Activated CD4-positive, alpha-beta T cell treated with anti-CD3 and anti-CD28 coated beads, Interleukin-2, amount 10 ng/mL, durations not matched to agents 24 days and 14 days (primary cell): ENCODE measurements around the gene GLIPR1L1. TPM values are rescaled to one million over a fixed set of nuclear protein-coding genes. Genes with fewer than 3 reads are reported as not detected.
A peak's percentile ranks its signal among the peaks of the same experiment; 100 is the strongest.

ENCODE experiments used
- DNase-seq: peaks from one replicate; pipeline ENCODE4 v3.0.0; 2022
- H3K27ac Mint-ChIP-seq: one replicate; pipeline ENCODE4 v1.8.0; 2022; ENCODE audit warnings: mild to moderate bottlenecking, mixed read lengths
- H3K27me3 Mint-ChIP-seq: one replicate; pipeline ENCODE4 v1.8.0; 2022; ENCODE audit warnings: mixed read lengths
- H3K36me3 Mint-ChIP-seq: one replicate; pipeline ENCODE4 v1.8.0; 2022; ENCODE audit warnings: low read depth, mild to moderate bottlenecking, mixed read lengths
- H3K4me1 Mint-ChIP-seq: one replicate; pipeline ENCODE4 v1.8.0; 2021; ENCODE audit warnings: mixed read lengths
- H3K4me3 Mint-ChIP-seq: one replicate; pipeline ENCODE4 v1.8.0; 2022; ENCODE audit warnings: mild to moderate bottlenecking, moderate library complexity, mixed read lengths
- H3K9me3 Mint-ChIP-seq: one replicate; pipeline ENCODE4 v1.8.0; 2021; ENCODE audit warnings: mixed read lengths
- intact Hi-C: fragments of 100-400 bp; cut with micrococcal nuclease; formaldehyde crosslinking; loops from one replicate; pipeline ENCODE4 v1.15.1; 2023
- total RNA-seq: library from RNA; stranded (reverse); gene quantifications from 2 replicates; pipeline ENCODE4 v1.2.3, GENCODE V29; 2022

Gene GLIPR1L1
- total RNA-seq, 1 donor from 2014 or later, result not detected

DNA sequence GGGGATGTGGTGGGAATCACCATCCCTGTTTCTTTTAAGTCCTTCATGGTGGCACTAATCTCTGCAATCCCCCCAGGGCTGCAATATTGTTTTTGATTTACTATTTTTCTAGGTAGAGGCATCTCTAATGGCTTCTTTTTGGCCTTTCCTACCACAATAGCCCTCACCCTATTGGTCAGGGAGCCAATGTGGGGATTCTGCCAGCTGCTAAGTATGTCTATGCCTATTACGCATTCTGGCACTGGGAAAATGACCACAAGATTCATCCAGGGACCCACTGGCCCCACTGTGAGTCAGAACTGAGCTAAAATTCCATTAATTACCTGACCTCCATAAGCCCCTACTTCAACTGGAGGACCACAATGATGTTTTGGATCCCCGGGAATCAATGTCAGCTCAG, 40.5 kb downstream of the GLIPR1L1 start:
- intact Hi-C loops, result no loop called here
- H3K4me3 Mint-ChIP-seq, result no peak overlapping the region
- no peaks in the 10 kb centered on the region for H3K27me3 Mint-ChIP-seq
- H3K9me3 Mint-ChIP-seq, result no peaks in the 10 kb centered on the region
- DNase-seq, result no peak
- H3K36me3 Mint-ChIP-seq, result no peaks in the 10 kb centered on the region
- H3K4me1 Mint-ChIP-seq, result no peaks in the 10 kb centered on the region
- no peak overlapping the region for H3K27ac Mint-ChIP-seq

DNA sequence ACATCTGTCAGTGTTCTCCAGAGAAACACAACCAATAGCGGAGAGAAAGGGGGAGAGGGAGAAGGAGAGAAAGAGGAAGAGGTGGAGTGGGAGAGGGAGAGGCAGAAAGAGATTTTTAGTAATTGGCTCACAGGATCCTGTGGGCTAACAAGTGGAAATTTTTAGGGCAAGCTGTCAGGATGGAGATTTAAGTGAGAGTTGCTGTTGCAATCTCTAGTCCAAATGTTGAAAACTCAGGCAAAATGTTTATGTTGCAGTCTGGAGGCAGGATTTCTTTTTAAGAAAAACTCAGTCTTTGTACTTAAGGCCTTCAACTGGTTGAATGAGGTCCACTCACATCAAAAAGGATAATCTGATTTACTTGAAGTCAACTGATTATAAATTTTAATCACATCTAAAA, 43.9 kb downstream of the GLIPR1L1 start:
- Mint-ChIP-seq H3K9me3 (no peaks in the 10 kb centered on the region), H3K4me3 (no peak overlapping the region), H3K4me1 (no peaks in the 10 kb centered on the region), H3K27me3 (no peaks in the 10 kb centered on the region), H3K36me3 (no peaks in the 10 kb centered on the region), H3K27ac (no peak overlapping the region)
- no peak for DNase-seq
- intact Hi-C loops, result no loop called here

DNA sequence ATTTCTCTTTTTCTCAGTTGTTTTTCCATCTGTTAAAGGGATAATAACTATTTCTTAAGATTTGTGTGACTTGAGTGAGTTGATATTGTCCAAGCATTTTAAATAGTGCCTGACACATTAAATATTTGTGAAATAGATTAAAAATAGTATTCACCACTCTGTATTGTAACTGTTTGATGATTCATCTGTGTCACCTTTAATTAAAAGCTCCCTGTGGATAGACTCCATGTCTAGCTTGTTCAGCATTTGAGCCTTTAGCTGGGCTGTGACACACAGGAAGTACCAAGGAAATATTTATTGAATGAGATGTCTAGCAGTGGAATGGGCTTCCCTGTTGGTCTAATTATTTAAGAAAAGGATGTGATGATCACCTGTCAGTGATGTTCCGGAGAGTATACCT, 54.6 kb downstream of the GLIPR1L1 start:
- Mint-ChIP-seq H3K27ac (no peak overlapping the region), H3K4me3 (no peak overlapping the region), H3K4me1 (peaks cover 24% of the 10 kb centered on the region), H3K9me3 (peaks cover 3% of the 10 kb centered on the region), H3K27me3 (no peaks in the 10 kb centered on the region), H3K36me3 (no peaks in the 10 kb centered on the region)
- DNase-seq, result no peak
- intact Hi-C loops, result no loop called here

DNA sequence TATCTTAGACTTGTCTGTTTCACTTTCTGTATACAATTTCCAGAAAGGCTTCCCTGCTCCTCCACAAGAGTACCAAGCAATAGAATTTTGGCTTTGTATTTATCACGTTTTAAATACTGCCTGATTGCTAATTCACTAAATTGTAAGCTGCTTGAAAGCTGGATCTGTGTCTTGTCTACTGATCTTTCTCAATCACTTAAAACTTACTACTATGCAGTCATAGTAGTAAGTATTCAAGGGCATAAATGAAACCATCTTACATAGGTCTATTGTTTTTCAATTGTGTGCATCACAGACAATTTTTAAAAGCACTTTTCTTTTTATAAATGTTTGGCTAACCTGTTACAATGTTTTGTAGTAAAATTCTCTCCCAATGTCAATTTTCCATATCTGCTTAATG, 55.2 kb downstream of the GLIPR1L1 start:
- Mint-ChIP-seq H3K27ac (peak overlapping the region; percentile 92), H3K4me3 (peak overlapping the region; percentile 94), H3K4me1 (peaks cover 24% of the 10 kb centered on the region), H3K27me3 (no peaks in the 10 kb centered on the region), H3K9me3 (peaks cover 3% of the 10 kb centered on the region), H3K36me3 (no peaks in the 10 kb centered on the region)
- intact Hi-C loops, result loop anchor here (2.0 to 10.0 kb wide), 5 partner anchors 55 to 1165 kb away; partner anchors contain the start of genes GLIPR1L1, OSBPL8 and PHLDA1
- no peak for DNase-seq

DNA sequence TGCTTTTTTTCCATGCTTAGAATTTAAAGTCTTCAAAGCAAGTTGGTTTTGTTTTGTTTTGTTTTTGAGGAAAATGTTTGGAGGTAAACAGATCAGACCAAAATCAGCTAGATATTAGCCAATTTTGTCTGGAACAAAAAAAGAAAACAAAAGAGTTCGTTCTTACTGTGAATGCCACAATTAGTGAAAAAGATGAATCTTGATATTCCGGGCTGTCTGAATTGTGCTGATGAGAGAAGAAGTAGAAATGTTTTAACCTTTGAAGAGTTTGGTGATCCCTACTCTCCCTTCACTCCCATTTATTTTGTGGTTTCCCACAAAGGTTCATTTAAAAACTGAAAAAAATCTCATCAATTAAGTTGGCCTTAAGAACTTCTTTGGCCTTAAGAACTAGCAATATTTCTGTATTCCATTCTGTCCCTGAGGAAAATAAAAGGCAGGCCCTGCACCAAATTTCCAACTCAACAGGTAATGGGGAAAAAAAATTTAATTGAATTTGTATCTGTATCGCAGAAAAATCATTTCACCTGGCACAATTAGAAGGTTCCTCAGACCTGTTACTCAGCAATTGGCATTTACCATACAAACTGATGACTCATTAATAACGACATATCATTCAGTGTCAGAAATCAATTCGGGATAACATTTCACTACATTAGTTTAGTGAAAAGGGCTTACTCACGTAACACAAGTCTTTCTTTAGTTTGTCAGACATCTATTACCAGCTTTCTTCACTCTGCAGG, 55.9 kb downstream of the GLIPR1L1 start:
- peaks cover 3% of the 10 kb centered on the region for H3K9me3 Mint-ChIP-seq
- H3K4me1 Mint-ChIP-seq, result peaks cover 24% of the 10 kb centered on the region
- H3K36me3 Mint-ChIP-seq, result no peaks in the 10 kb centered on the region
- H3K27me3 Mint-ChIP-seq, result no peaks in the 10 kb centered on the region
- H3K27ac Mint-ChIP-seq, result peak overlapping the region; percentile 92
- no peak for DNase-seq
- intact Hi-C loops, result loop anchor here (2.0 to 10.0 kb wide), 5 partner anchors 56 to 1164 kb away; partner anchors contain the start of genes GLIPR1L1, OSBPL8 and PHLDA1
- peak overlapping the region; percentile 94 for H3K4me3 Mint-ChIP-seq

DNA sequence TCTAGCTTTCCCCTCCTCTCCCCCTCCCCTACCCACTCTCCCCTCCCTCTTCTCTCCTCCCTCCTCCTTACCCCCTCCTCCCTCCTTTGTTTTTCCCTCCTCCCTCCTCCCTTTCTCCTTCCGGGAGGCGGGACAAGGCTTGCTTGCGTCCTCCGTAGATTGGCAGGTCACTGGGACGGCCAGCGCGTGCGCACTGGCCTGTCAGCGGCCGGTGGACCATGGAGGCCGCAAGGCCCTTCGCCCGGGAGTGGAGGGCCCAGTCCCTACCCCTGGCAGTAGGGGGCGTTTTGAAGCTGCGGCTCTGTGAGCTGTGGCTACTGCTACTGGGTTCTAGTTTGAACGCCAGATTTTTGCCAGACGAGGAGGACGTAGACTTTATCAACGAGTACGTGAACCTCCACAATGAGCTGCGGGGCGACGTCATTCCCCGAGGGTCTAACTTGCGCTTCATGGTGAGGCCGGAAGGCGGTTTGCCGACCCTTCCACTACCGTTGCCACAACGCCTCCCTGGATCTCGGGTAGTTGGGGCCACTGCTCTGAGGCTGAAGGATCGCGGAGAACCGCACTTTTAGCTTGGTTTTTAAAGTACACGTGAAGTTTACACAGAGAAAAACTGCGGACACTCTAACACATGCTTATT, 56.5 kb downstream of the GLIPR1L1 start, which contains the start of gene GLIPR1L2:
Gene GLIPR1L2, plus strand, starts transcription at position 191 of the 640 bp plus-strand sequence. Its CDS starts 28 bp downstream, at position 219.
- H3K27ac Mint-ChIP-seq, result peak within 1 kb of the TSS; percentile 92
- H3K27me3 Mint-ChIP-seq, result peaks cover 3% of the 10 kb centered on the region
- intact Hi-C loops, result loop anchor here (1.0 to 10.0 kb wide), 8 partner anchors 56 to 1164 kb away; partner anchors contain the start of genes GLIPR1L1, KRR1, OSBPL8 and PHLDA1

DNA sequence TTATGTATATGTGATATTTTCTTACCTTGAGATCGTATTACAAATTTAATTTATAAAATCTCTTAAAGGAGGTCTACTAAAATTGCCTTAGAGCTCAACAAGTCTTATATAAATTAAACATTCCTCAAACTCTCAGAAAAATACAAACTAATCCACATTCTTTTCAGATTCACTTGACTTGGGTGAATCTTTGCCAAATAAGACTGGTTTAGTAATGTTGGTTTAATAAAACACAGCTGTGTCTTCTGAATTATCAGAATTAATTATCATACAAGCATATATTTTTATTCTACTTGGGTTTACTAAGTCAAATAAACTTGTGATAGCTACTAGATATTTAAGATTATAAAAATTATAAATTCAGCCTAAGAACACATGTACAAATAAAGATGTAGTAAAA, 69.8 kb downstream of the GLIPR1L1 start:
- Mint-ChIP-seq H3K27ac (no peak overlapping the region), H3K4me1 (no peaks in the 10 kb centered on the region), H3K4me3 (no peak overlapping the region), H3K27me3 (no peaks in the 10 kb centered on the region), H3K9me3 (peaks cover 4% of the 10 kb centered on the region), H3K36me3 (no peaks in the 10 kb centered on the region)
- intact Hi-C loops, result no loop called here
- no peak for DNase-seq

More for the DNA sequence above, 56.5 kb downstream of the GLIPR1L1 start, which contains the start of gene GLIPR1L2:
- peak within 1 kb of the TSS; percentile 94 for H3K4me3 Mint-ChIP-seq
- no peaks in the 10 kb centered on the region for H3K36me3 Mint-ChIP-seq
- H3K4me1 Mint-ChIP-seq, result peaks cover 27% of the 10 kb centered on the region
- DNase-seq, result peak; percentile 95
- peaks cover 3% of the 10 kb centered on the region for H3K9me3 Mint-ChIP-seq

DNA sequence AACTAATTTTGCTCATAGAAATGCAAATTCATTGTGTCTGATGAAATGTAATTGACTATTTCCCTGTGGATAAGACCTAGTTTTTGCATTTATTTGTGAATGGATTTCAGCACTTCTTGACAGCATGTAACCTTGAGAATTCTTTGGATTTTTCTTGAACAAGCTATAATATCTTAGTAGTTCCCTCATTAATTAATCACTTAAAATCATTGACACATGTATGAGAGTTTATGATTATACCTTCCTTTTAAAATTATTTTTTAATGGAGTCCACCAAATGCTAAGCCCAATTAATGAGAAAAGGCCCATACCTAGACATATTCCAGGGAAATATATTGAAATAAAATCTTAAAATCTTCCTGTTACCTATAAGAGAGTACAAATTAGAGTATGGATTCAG, 73.2 kb downstream of the GLIPR1L1 start:
- intact Hi-C loops, result no loop called here
- Mint-ChIP-seq H3K9me3 (peaks cover 4% of the 10 kb centered on the region), H3K4me1 (no peaks in the 10 kb centered on the region), H3K36me3 (no peaks in the 10 kb centered on the region), H3K4me3 (no peak overlapping the region), H3K27ac (no peak overlapping the region), H3K27me3 (peaks cover 2% of the 10 kb centered on the region)
- no peak for DNase-seq

DNA sequence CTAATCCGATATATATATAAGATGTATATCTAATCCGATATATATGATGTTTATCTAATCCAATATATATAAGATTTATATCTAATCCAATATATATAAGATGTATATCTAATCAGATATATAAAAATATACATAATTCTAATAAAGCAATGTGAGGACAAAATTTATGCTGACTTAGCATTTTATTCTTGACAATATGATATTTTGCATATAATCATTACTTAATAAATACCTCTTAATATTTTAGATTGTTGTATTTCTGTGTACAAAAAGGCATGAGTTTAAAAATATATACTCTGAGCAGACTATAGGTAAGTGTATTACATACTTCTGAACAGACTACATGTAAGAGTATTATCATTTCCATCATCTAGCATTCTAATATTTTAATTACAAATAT, 75.4 kb downstream of the GLIPR1L1 start:
- DNase-seq, result no peak
- intact Hi-C loops, result no loop called here
- Mint-ChIP-seq H3K27me3 (peaks cover 4% of the 10 kb centered on the region), H3K36me3 (no peaks in the 10 kb centered on the region), H3K4me1 (no peaks in the 10 kb centered on the region), H3K9me3 (peaks cover 4% of the 10 kb centered on the region), H3K4me3 (no peak overlapping the region), H3K27ac (no peak overlapping the region)

DNA sequence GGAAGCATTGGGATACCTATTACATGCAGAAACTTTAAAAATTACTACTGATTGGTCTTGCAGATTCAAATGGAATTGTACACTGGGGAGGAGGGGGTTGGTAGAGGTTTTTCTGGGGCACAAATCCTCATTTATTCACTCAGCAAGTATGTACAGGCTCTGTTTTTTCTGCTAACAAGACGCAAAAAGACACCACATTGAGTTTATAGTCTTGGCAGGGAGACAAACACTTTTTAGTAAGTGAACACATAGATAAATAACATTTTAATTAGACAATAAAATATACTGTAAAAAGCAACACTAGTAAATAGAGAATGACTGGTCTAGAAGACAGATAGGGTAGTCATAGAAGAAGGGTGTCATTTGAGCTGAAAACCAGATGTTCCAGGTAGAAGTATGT, 80.2 kb downstream of the GLIPR1L1 start:
- H3K4me3 Mint-ChIP-seq, result no peak overlapping the region
- H3K27me3 Mint-ChIP-seq, result peaks cover 6% of the 10 kb centered on the region
- H3K27ac Mint-ChIP-seq, result no peak overlapping the region
- no peaks in the 10 kb centered on the region for H3K9me3 Mint-ChIP-seq
- no peaks in the 10 kb centered on the region for H3K4me1 Mint-ChIP-seq
- no peaks in the 10 kb centered on the region for H3K36me3 Mint-ChIP-seq
- no peak for DNase-seq
- intact Hi-C loops, result no loop called here

DNA sequence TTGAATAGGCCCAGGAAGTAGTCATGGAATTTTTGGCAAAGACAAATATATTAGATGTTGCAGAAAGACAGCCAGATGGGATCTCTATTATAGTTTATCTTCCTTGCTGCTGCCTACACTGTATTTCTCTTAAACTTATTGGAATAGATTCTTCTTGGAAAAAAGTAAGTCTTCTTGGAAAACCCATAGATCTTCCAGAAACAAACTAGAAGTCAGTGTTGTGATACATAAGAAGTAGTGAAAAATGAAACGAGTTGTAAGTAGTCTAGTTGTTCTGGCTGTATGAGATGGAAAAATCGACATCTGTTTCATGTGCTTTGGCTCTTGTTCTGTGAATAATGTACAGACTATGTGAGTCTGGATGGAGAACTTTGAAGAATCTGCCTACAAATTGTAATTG, 85.4 kb downstream of the GLIPR1L1 start:
- DNase-seq, result no peak
- H3K9me3 Mint-ChIP-seq, result peaks cover 2% of the 10 kb centered on the region
- intact Hi-C loops, result no loop called here
- H3K36me3 Mint-ChIP-seq, result no peaks in the 10 kb centered on the region
- no peaks in the 10 kb centered on the region for H3K4me1 Mint-ChIP-seq
- H3K27me3 Mint-ChIP-seq, result peaks cover 3% of the 10 kb centered on the region
- no peak overlapping the region for H3K4me3 Mint-ChIP-seq
- H3K27ac Mint-ChIP-seq, result no peak overlapping the region

Other genes with a start within 250 kb of the GLIPR1L1 start
- gene KCNC2, start 124.8 kb upstream of the GLIPR1L1 start, total RNA-seq, result not detected in 2 replicates
- gene CAPS2, start 4.3 kb upstream of the GLIPR1L1 start, total RNA-seq, result 0.54 and 1.5 TPM in 2 replicates
- 0.36 TPM in 1 of 2 replicates, not detected in the other for gene GLIPR1L2, start 56.4 kb downstream of the GLIPR1L1 start, total RNA-seq
- gene GLIPR1, start 146.1 kb downstream of the GLIPR1L1 start, total RNA-seq, result 4.3 and 5.3 TPM in 2 replicates
- 134 and 141 TPM in 2 replicates for gene KRR1, start 176.9 kb downstream of the GLIPR1L1 start, total RNA-seq